Astrocyte (in vitro differentiated cells and primary cell): ENCODE results near the gene UBA52. TPM values are rescaled to one million over a fixed set of nuclear protein-coding genes. Genes with fewer than 3 reads are reported as not detected.

Experiments
- DNase-seq: peaks from one replicate; pipeline ENCODE4 v3.0.0-alpha.2; 2010; ENCODE audit warnings: low read depth
- FAIRE-seq: peaks from 2 replicates; lab custom pipeline; 2011; peaks lifted over from hg19 to GRCh38; lab: Jason Lieb, UNC
- H2AFZ ChIP-seq: 2 replicates; pipeline ENCODE4 v1.6.0; 2012; ENCODE audit warnings: low read depth, low read length, inconsistent platforms
- H3K27ac ChIP-seq: 2 replicates; pipeline ENCODE4 v1.5.1; 2011; ENCODE audit warnings: low read depth, low read length, inconsistent platforms
- H3K27me3 ChIP-seq: 2 replicates; pipeline ENCODE4 v1.6.0; 2011; ENCODE audit warnings: low read length, inconsistent platforms; ENCODE audit not compliant: insufficient read depth
- H3K36me3 ChIP-seq: 2 replicates; pipeline ENCODE4 v1.5.1; 2011; ENCODE audit warnings: low read length, inconsistent platforms; ENCODE audit not compliant: insufficient read depth
- H3K4me1 ChIP-seq: 2 replicates; pipeline ENCODE4 v1.5.1; 2011; ENCODE audit warnings: low read length, inconsistent platforms; ENCODE audit not compliant: insufficient read depth
- H3K4me2 ChIP-seq: 2 replicates; pipeline ENCODE4 v1.6.0; 2012; ENCODE audit warnings: low read length, inconsistent platforms
- H3K4me3 ChIP-seq: 2 replicates; pipeline ENCODE4 v1.5.1; 2011; ENCODE audit warnings: low read depth, mild to moderate bottlenecking, low read length, inconsistent platforms; ENCODE audit not compliant: insufficient read depth
- H3K79me2 ChIP-seq: 2 replicates; pipeline ENCODE4 v1.6.0; 2012; ENCODE audit warnings: mild to moderate bottlenecking, low read length, inconsistent platforms; ENCODE audit not compliant: insufficient read depth
- H3K9ac ChIP-seq: 2 replicates; pipeline ENCODE4 v1.6.0; 2012; ENCODE audit warnings: mild to moderate bottlenecking, low read length, inconsistent platforms
- H3K9me3 ChIP-seq: 2 replicates; pipeline ENCODE4 v1.5.1; 2012; ENCODE audit warnings: low read depth, mild to moderate bottlenecking, low read length, inconsistent platforms; ENCODE audit not compliant: insufficient read depth
- H4K20me1 ChIP-seq: 2 replicates; pipeline ENCODE4 v1.6.0; 2012; ENCODE audit warnings: low read length, inconsistent platforms; ENCODE audit not compliant: insufficient read depth
- H3K27ac Mint-ChIP-seq: one replicate; pipeline ENCODE4 v1.8.0; 2021; ENCODE audit warnings: mild to moderate bottlenecking, mixed read lengths; ENCODE audit not compliant: unreplicated experiment
- H3K27me3 Mint-ChIP-seq: one replicate; pipeline ENCODE4 v1.8.0; 2021; ENCODE audit warnings: low read depth, mixed read lengths; ENCODE audit not compliant: unreplicated experiment
- H3K36me3 Mint-ChIP-seq: one replicate; pipeline ENCODE4 v1.8.0; 2021; ENCODE audit warnings: low read depth, mixed read lengths; ENCODE audit not compliant: unreplicated experiment
- H3K4me1 Mint-ChIP-seq: one replicate; pipeline ENCODE4 v1.8.0; 2021; ENCODE audit warnings: low read depth, mixed read lengths; ENCODE audit not compliant: unreplicated experiment
- H3K4me3 Mint-ChIP-seq: one replicate; pipeline ENCODE4 v1.8.0; 2021; ENCODE audit warnings: mild to moderate bottlenecking, moderate library complexity, mixed read lengths; ENCODE audit not compliant: unreplicated experiment
- H3K9me3 Mint-ChIP-seq: one replicate; pipeline ENCODE4 v1.8.0; 2021; ENCODE audit warnings: mild to moderate bottlenecking, mixed read lengths; ENCODE audit not compliant: unreplicated experiment
- CTCF ChIP-seq: IDR thresholded peaks from 2 replicates; pipeline ENCODE4 v1.5.1; 2011; ENCODE audit warnings: low read depth, mild to moderate bottlenecking, inconsistent platforms, low read length, moderate library complexity; ENCODE audit not compliant: insufficient read depth
- EZH2 ChIP-seq: IDR thresholded peaks from 2 replicates; pipeline ENCODE4 v1.6.1; 2012; ENCODE audit warnings: mild to moderate bottlenecking, low read length, inconsistent platforms; ENCODE audit not compliant: insufficient read depth
- total RNA-seq: library from RNA; stranded (reverse); gene quantifications from 2 replicates; pipeline ENCODE4 v1.2.1, GENCODE V29; 2021

Gene UBA52
- total RNA-seq, 1 donor from 2014 or later: 1,287 TPM

- Histone ChIP-seq H3K9me3 (no peaks in the 10 kb centered on the region), H3K4me1 (peaks cover 10% of the 10 kb centered on the region), H3K27me3 (no peaks in the 10 kb centered on the region), H3K27ac (no peak overlapping the region), H3K9ac (no peak overlapping the region), H4K20me1 (peaks cover 20% of the 10 kb centered on the region), H2AFZ (peak overlapping the region; percentile 73), H3K4me3 (no peak overlapping the region), H3K79me2 (no peaks in the 10 kb centered on the region), H3K4me2 (peak overlapping the region; percentile 93), H3K36me3 (no peaks in the 10 kb centered on the region)
- peaks cover 5% of the 10 kb centered on the region for H3K27me3 Mint-ChIP-seq
- no peaks in the 10 kb centered on the region for H3K36me3 Mint-ChIP-seq
- no peaks in the 10 kb centered on the region for H3K9me3 Mint-ChIP-seq
- FAIRE-seq (no peak), DNase-seq (no peak)
- H3K4me3 Mint-ChIP-seq: peak overlapping the region; percentile 86
- H3K27ac Mint-ChIP-seq: no peak overlapping the region
- H3K4me1 Mint-ChIP-seq: peaks cover 6% of the 10 kb centered on the region
- no peak for TF ChIP-seq EZH2
- no peak for TF ChIP-seq CTCF
These were observed 15.9 kb downstream of the UBA52 start for GRCh38 chr19:18587561-18587960.

- peak overlapping the region; percentile 77 for H3K9ac ChIP-seq
- no peaks in the 10 kb centered on the region for H3K9me3 ChIP-seq
- peak overlapping the region; percentile 20 for H3K27ac ChIP-seq
- H3K27me3 Mint-ChIP-seq: peaks cover 5% of the 10 kb centered on the region
- peaks cover 10% of the 10 kb centered on the region for H3K4me1 ChIP-seq
- H3K4me3 ChIP-seq: peak overlapping the region; percentile 74
- peaks cover 6% of the 10 kb centered on the region for H3K4me1 Mint-ChIP-seq
- H3K36me3 Mint-ChIP-seq: no peaks in the 10 kb centered on the region
- H3K79me2 ChIP-seq: no peaks in the 10 kb centered on the region
- no peaks in the 10 kb centered on the region for H3K36me3 ChIP-seq
- FAIRE-seq (no peak), DNase-seq (no peak)
- peak overlapping the region; percentile 80 for H3K27ac Mint-ChIP-seq
- no peaks in the 10 kb centered on the region for H3K9me3 Mint-ChIP-seq
- TF ChIP-seq CTCF (no peak), EZH2 (no peak)
- peaks cover 23% of the 10 kb centered on the region for H4K20me1 ChIP-seq
- peak overlapping the region; percentile 86 for H3K4me3 Mint-ChIP-seq
- peak overlapping the region; percentile 93 for H3K4me2 ChIP-seq
- H2AFZ ChIP-seq: peak overlapping the region; percentile 73
- no peaks in the 10 kb centered on the region for H3K27me3 ChIP-seq
These were observed 16.4 kb downstream of the UBA52 start for GRCh38 chr19:18587962-18588610.
